Fibroblast of upper back skin (primary cell): ENCODE results near the gene MADCAM1.

Experiments
- DNase-seq: peaks from one replicate; pipeline ENCODE4 v3.0.0-alpha.2; 2013

MADCAM1 gene

GRCh38 chr19:532561-533363 lies 36.5 kb downstream of the MADCAM1 start:
- DNase-seq: peak; percentile 56

GRCh38 chr19:533364-534058 lies 37.2 kb downstream of the MADCAM1 start:
- no peak for DNase-seq

GRCh38 chr19:534088-534487 lies 37.8 kb downstream of the MADCAM1 start:
- DNase-seq: no peak

- no peak for DNase-seq
These were observed 38.9 kb downstream of the MADCAM1 start for GRCh38 chr19:535017-535835.

GRCh38 chr19:536031-536880 lies 40.0 kb downstream of the MADCAM1 start:
- no peak for DNase-seq

- no peak for DNase-seq
These were observed 40.7 kb downstream of the MADCAM1 start for GRCh38 chr19:536881-537404.

- DNase-seq: no peak
These were observed 42.5 kb downstream of the MADCAM1 start for GRCh38 chr19:538641-539428.

- DNase-seq: no peak
These were observed 43.2 kb downstream of the MADCAM1 start for GRCh38 chr19:539429-540030.

GRCh38 chr19:540867-541637 lies 44.8 kb downstream of the MADCAM1 start:
- no peak for DNase-seq

GRCh38 chr19:541699-542098 lies 45.4 kb downstream of the MADCAM1 start:
- no peak for DNase-seq

GRCh38 chr19:542173-542866 lies 46.0 kb downstream of the MADCAM1 start:
- no peak for DNase-seq

- no peak for DNase-seq
These were observed 47.8 kb downstream of the MADCAM1 start, which contains the start of gene GZMM for GRCh38 chr19:543910-544608. GZMM (plus strand) TSS chr19:544053; CDS start chr19:544072, 19 bp downstream.

- DNase-seq: no peak
These were observed 50.8 kb downstream of the MADCAM1 start for GRCh38 chr19:547117-547516.

GRCh38 chr19:547836-548720 lies 51.8 kb downstream of the MADCAM1 start:
- DNase-seq: no peak

GRCh38 chr19:548886-549830 lies 52.9 kb downstream of the MADCAM1 start:
- no peak for DNase-seq

- no peak for DNase-seq
These were observed 58.5 kb downstream of the MADCAM1 start for GRCh38 chr19:554817-555216.
